Central memory CD8-positive, alpha-beta T cell (primary cell): ENCODE results near the gene IGSF11.
"Not testable (repeated sequence)": the region's sequence is repeated elsewhere in the genome, so short reads cannot be mapped to it uniquely, and the experiment has no call there.

Experiments used
- ATAC-seq: fragments of 150-1000 bp; cut with Tn5 transposase; replicated peaks from 2 replicates; pipeline ENCODE4 v1.10.0; 2022; ENCODE audit warnings: mild to moderate bottlenecking, moderate FRiP score, moderate number of reproducible peaks; ENCODE audit not compliant: poor library complexity, severe bottlenecking; ENCODE audit errors: extremely low read depth
- DNase-seq, 2 donors: peaks; one replicate each; pipeline ENCODE4 v3.0.0; 2021; ENCODE audit warnings: low spot score in 2 of 2
- H3K27ac Mint-ChIP-seq: one replicate; pipeline ENCODE4 v1.8.0; 2022; ENCODE audit warnings: low read depth, mild to moderate bottlenecking, moderate library complexity, mixed read lengths
- H3K27me3 Mint-ChIP-seq: one replicate; pipeline ENCODE4 v1.8.0; 2022; ENCODE audit warnings: mixed read lengths
- H3K36me3 Mint-ChIP-seq: one replicate; pipeline ENCODE4 v1.8.0; 2022; ENCODE audit warnings: mild to moderate bottlenecking, moderate library complexity, mixed read lengths; ENCODE audit not compliant: insufficient read depth
- H3K4me1 Mint-ChIP-seq: one replicate; pipeline ENCODE4 v1.8.0; 2022; ENCODE audit warnings: mixed read lengths
- H3K4me3 Mint-ChIP-seq: one replicate; pipeline ENCODE4 v1.8.0; 2022; ENCODE audit warnings: mild to moderate bottlenecking, moderate library complexity, mixed read lengths
- H3K9me3 Mint-ChIP-seq: one replicate; pipeline ENCODE4 v1.8.0; 2022; ENCODE audit warnings: mixed read lengths

Gene IGSF11

DNA sequence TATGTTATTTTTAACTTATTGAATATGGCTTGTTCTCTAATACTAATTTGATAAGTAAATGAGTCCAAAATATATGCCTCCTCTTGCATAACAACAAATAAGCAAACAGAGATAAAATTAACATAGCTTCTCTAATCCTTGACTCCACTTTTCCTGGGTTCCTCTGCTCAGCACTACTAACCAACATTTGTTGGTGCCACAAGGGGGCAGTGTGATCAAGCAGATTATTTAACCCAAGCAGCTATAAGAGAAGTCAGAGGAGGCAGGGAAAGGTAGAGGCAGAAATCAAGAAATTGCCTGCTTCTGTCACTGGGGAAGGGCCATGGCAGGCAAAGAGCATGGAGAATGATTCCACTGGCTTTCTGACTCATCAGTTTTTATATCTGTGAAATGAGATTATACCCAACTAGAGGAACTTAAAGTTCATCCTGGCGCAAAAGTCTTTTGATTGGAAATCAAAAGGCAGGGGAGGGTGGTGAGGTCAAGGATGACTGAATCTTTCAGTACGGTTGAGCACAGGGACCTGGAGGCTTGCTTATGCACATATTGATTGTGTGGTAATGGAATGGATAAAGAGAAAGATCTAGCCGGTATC lies 152.2 kb downstream of the IGSF11 start:
- DNase-seq: peak; percentile 35 to 56

DNA sequence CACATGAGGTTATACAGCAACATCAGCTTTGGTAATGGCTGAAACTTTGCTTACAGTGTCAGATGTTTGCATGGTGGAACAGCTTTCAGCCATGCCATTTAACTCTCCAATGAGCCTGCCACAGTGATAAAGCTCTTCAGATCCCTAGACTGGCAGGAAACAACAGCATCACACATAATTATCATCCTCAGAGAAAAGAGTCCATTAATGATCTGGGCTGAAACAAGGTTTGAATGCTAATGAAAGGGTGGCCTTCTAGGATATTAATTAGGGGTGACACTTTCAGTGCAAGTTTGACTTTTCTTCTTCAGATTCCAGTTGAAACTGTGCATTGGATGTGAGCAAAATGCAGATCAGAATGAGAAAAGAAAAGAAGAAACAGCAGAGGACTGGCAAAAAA lies 166.6 kb downstream of the IGSF11 start:
- Mint-ChIP-seq H3K9me3 (peaks cover 13% of the 10 kb centered on the region), H3K4me1 (no peaks in the 10 kb centered on the region), H3K36me3 (no peaks in the 10 kb centered on the region), H3K4me3 (no peak overlapping the region), H3K27ac (no peak overlapping the region), H3K27me3 (peaks cover 58% of the 10 kb centered on the region)
- DNase-seq (no peak), ATAC-seq (no peak)

More for the DNA sequence above, 152.2 kb downstream of the IGSF11 start:
- Mint-ChIP-seq H3K9me3 (no peaks in the 10 kb centered on the region), H3K36me3 (no peaks in the 10 kb centered on the region), H3K4me1 (no peaks in the 10 kb centered on the region), H3K4me3 (no peak overlapping the region), H3K27me3 (peaks cover 43% of the 10 kb centered on the region), H3K27ac (no peak overlapping the region)
- ATAC-seq: peak; percentile 55

DNA sequence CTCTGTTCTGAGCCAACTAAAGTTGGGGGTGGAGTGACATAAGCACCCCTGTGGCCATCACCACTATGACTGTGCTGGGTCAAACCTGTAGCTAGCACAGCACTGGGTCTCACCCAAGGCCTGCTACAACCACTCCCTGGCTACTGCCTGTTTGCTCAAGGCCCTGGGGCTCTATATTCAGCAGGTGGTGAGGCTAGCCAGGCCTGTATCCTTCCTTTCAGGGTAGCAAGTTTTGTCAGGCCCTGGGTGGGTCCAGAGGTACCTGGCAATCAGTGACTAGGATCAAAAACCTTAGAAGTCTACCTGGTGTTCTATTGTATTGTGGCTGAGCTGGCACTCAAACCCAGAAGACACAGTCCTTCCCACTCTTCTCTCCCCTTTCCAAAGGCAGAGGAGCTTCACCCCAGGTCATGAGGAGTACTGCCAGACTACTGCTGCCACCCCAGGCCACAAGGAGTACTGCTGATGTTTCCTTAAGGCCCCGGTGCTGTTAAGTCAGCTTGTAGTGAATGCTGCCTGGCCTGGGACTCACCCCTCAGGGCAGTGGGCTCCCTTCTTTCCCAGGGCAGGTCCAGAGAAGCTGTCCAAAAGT lies 170.8 kb downstream of the IGSF11 start:
- ATAC-seq (no peak), DNase-seq (no peak)
- Mint-ChIP-seq H3K36me3 (no peaks in the 10 kb centered on the region), H3K27me3 (peaks cover 36% of the 10 kb centered on the region), H3K9me3 (no peaks in the 10 kb centered on the region), H3K4me1 (no peaks in the 10 kb centered on the region), H3K4me3 (no peak overlapping the region), H3K27ac (no peak overlapping the region)

DNA sequence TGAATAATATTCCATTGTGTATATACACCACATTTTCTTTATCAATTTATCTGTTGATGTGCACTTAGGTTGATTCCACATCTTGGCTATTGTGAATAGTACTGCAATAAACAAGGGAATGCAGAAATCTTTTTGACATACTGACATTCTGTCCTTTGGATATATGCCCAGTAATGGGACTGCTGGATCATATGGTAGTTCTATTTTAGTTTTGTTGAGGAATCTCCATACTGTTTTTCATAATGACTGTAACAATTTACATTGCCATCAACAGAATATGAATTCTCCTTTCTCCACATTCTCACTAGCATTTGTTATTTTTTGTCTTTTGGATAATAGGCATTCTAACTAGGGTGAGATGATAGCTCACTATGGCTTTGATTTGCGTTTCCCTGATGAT lies 174.7 kb downstream of the IGSF11 start:
- Mint-ChIP-seq H3K27ac (no peak overlapping the region), H3K9me3 (no peaks in the 10 kb centered on the region), H3K4me3 (no peak overlapping the region), H3K4me1 (no peaks in the 10 kb centered on the region), H3K27me3 (peaks cover 23% of the 10 kb centered on the region), H3K36me3 (no peaks in the 10 kb centered on the region)
- DNase-seq (no peak), ATAC-seq (no peak)

DNA sequence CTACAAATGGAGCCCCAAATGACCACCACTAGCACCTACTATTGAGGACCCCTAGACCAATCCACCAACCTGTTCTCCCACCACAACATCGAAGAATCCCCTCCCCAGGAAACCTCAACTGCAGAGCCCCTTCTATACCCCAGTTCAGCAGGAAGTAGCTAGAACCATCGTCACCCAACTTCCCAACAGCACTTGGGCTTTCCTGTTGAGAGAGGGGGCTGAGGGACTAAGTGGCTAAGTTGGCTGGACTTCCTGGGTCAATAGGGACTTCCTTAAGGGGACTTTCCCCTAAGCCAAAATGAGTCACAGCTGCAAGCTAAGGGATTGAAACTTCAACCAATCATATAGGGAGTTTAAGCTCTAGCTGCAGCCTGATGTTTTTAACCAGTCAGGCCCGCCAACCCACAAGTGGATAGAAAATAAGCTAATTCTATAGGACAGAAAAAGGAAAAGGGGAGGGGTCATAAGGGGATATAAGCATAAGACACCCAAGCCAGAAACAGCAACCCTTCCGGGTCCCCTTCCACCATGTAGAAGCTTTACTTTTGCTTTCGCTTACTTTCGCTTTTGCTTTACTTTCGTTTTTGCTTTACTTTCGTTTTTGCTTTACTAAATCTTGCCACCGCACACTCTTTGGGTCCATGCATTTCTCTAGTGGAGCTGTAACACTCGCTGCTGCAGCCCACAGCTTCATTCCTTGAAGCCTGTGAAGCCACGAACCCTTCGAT lies 183.0 kb downstream of the IGSF11 start:
- H3K4me3 Mint-ChIP-seq: peak overlapping the region; percentile 75
- DNase-seq, H3K4me1 Mint-ChIP-seq: not testable (repeated sequence)

DNA sequence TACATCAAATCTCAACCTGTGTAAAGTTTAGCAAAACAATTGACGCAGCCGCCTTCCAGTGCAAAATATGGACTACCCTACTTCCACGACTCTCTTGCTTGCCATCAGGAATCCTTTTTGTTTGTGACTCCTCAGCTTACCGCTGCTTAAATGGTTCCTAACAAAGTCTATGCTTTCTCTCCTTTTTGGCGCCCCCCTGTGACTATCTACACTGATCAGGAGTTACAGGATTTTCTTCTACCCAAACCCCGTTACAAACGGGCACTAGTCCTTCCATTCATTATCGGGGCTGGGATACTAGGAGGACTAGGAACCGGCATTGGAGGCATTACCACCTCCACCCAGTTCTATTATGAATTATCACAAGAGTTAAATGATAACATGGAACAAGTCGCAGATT lies 184.0 kb downstream of the IGSF11 start:
- Mint-ChIP-seq H3K4me1 (peaks cover 6% of the 10 kb centered on the region), H3K36me3 (peaks cover 4% of the 10 kb centered on the region), H3K27ac (no peak overlapping the region), H3K27me3 (no peaks in the 10 kb centered on the region), H3K9me3 (peaks cover 7% of the 10 kb centered on the region), H3K4me3 (no peak overlapping the region)
- ATAC-seq: no peak
- no peak for DNase-seq

More for the DNA sequence above, 183.0 kb downstream of the IGSF11 start:
- ATAC-seq: peak; percentile 75
- not testable (repeated sequence) for H3K9me3 Mint-ChIP-seq, H3K27me3 Mint-ChIP-seq, H3K36me3 Mint-ChIP-seq
- H3K27ac Mint-ChIP-seq: peak overlapping the region; percentile 76
